PC-3 (cell line): Measurements from ENCODE around the gene KRTAP5-3. TPM values are rescaled to one million over a fixed set of nuclear protein-coding genes. Genes with fewer than 3 reads are reported as not detected.
"Not testable (repeated sequence)": the region's sequence is repeated elsewhere in the genome, so short reads cannot be mapped to it uniquely, and the experiment has no call there.

Source experiments
- ATAC-seq: fragments of 200-7000 bp; cut with Tn5 transposase; 2 replicates; pipeline ENCODE4 v1.9.1; 2020; ENCODE audit warnings: mild to moderate bottlenecking, moderate library complexity
- BruUV-seq: library from RNA; stranded (reverse); fragments of 400-500 nt; replicated peaks from 2 replicates; lab custom pipeline; 2021; lab: Mats Ljungman, UMichigan
- CTCF ChIA-PET: fragments of 300-600 bp; sonication (Branson Sonifier 250); formaldehyde crosslinking; loops from one replicate; lab custom pipeline; 2022; ENCODE audit warnings: antibody characterized with exemption; lab: Charles Lee
- POLR2A ChIA-PET: fragments of 300-600 bp; sonication (Branson Sonifier 250); formaldehyde crosslinking; loops from one replicate; lab custom pipeline; 2022; ENCODE audit warnings: antibody characterized with exemption; ENCODE audit not compliant: unreplicated experiment; lab: Charles Lee
- DNase-seq: peaks from one replicate; pipeline ENCODE4 v3.0.0-alpha.2; 2015
- H2AFZ ChIP-seq: fragments of 300-600 bp; sonication (generic); 2 replicates; pipeline ENCODE4 v1.6.0; 2016; ENCODE audit warnings: antibody characterized with exemption, low read length
- H3F3A ChIP-seq: fragments of 300-600 bp; sonication (generic); one replicate; pipeline ENCODE4 v1.6.0; 2017; ENCODE audit warnings: antibody characterized with exemption, low read length, control low read depth, mild to moderate bottlenecking; ENCODE audit not compliant: unreplicated experiment
- H3K27ac ChIP-seq: fragments of 300-600 bp; sonication (generic); 2 replicates; pipeline ENCODE4 v1.5.1; 2016; ENCODE audit warnings: mild to moderate bottlenecking, low read length
- H3K27me3 ChIP-seq: fragments of 300-600 bp; sonication (generic); 2 replicates; pipeline ENCODE4 v1.6.1; 2016; ENCODE audit warnings: low read length, mixed read lengths
- H3K36me3 ChIP-seq: fragments of 300-600 bp; sonication (generic); 2 replicates; pipeline ENCODE4 v1.6.1; 2016; ENCODE audit warnings: low read depth, mixed run types, low read length, mixed read lengths
- H3K4me1 ChIP-seq: fragments of 300-600 bp; sonication (generic); 2 replicates; pipeline ENCODE4 v1.5.1; 2016; ENCODE audit warnings: low read length; ENCODE audit not compliant: insufficient read depth
- H3K4me2 ChIP-seq: fragments of 300-600 bp; sonication (generic); 2 replicates; pipeline ENCODE4 v1.6.0; 2016; ENCODE audit warnings: low read length
- H3K4me3 ChIP-seq: fragments of 300-600 bp; sonication (generic); 2 replicates; pipeline ENCODE4 v1.5.1; 2016; ENCODE audit warnings: mild to moderate bottlenecking, low read length, mixed read lengths
- H3K79me2 ChIP-seq: fragments of 300-600 bp; sonication (generic); 2 replicates; pipeline ENCODE4 v1.6.1; 2017; ENCODE audit warnings: low read length, mixed read lengths
- H3K9ac ChIP-seq: fragments of 300-600 bp; sonication (generic); 2 replicates; pipeline ENCODE4 v1.6.0; 2016; ENCODE audit warnings: mild to moderate bottlenecking, low read length
- H3K9me2 ChIP-seq: fragments of 300-600 bp; sonication (generic); replicated peaks from 2 replicates; pipeline ENCODE4 v1.6.1; 2016; ENCODE audit warnings: mixed run types, low read length, mixed read lengths
- H3K9me3 ChIP-seq: fragments of 300-600 bp; sonication (generic); 2 replicates; pipeline ENCODE4 v1.6.1; 2016; ENCODE audit warnings: low read length, mixed read lengths
- H4K20me1 ChIP-seq: fragments of 300-600 bp; sonication (generic); 2 replicates; pipeline ENCODE4 v1.6.1; 2016; ENCODE audit warnings: low read length, mixed read lengths
- CTCF ChIP-seq: fragments of 300-600 bp; sonication (generic); conservative IDR thresholded peaks from 2 replicates; pipeline ENCODE4 v1.5.1; 2017; ENCODE audit warnings: antibody characterized with exemption, low read depth, mild to moderate bottlenecking, low read length
- EZH2 ChIP-seq: fragments of 300-600 bp; sonication (generic); IDR thresholded peaks from one replicate; pipeline ENCODE4 v1.6.1; 2017; ENCODE audit warnings: antibody characterized with exemption, mild to moderate bottlenecking, low read length; ENCODE audit not compliant: unreplicated experiment
- EZH2phosphoT487 ChIP-seq: fragments of 300-600 bp; sonication (generic); IDR thresholded peaks from 2 replicates; pipeline ENCODE4 v1.6.1; 2018; ENCODE audit warnings: mild to moderate bottlenecking, antibody characterized with exemption, low read length, borderline replicate concordance
- intact Hi-C: fragments of 100-400 bp; cut with micrococcal nuclease; formaldehyde crosslinking; loops from 2 replicates; pipeline ENCODE4 v1.9.0; 2023
- total RNA-seq: library from RNA; depleted of rRNA; stranded (reverse); fragments of >200 nt; gene quantifications from 2 replicates; pipeline ENCODE4 v1.2.3, GENCODE V29; 2014

KRTAP5-3 gene
- total RNA-seq, 1 experiment from 2014 or later = not detected

GRCh38 chr11:1586699-1587098 lies 21.6 kb downstream of the KRTAP5-3 start:
- BruUV-seq = no TSS peak
- Histone ChIP-seq H3K4me2 (no peak overlapping the region), H3K36me3 (no peaks in the 10 kb centered on the region), H3K27me3 (no peaks in the 10 kb centered on the region), H3K9ac (no peak overlapping the region), H2AFZ (no peak overlapping the region), H3K27ac (no peak overlapping the region), H3K4me1 (peaks cover 5% of the 10 kb centered on the region), H3K79me2 (no peaks in the 10 kb centered on the region), H3K4me3 (no peak overlapping the region), H4K20me1 (no peaks in the 10 kb centered on the region), H3K9me2 (no peaks in the 10 kb centered on the region), H3F3A (no peaks in the 10 kb centered on the region), H3K9me3 (no peaks in the 10 kb centered on the region)
- DNase-seq = no peak
- ATAC-seq = no peak
- intact Hi-C loops = no loop called here
- TF ChIP-seq CTCF = no peak
- TF ChIP-seq EZH2 = no peak
- no peak for TF ChIP-seq EZH2phosphoT487
- POLR2A ChIA-PET = no interaction called here
- CTCF ChIA-PET = no interaction called here

DNA sequence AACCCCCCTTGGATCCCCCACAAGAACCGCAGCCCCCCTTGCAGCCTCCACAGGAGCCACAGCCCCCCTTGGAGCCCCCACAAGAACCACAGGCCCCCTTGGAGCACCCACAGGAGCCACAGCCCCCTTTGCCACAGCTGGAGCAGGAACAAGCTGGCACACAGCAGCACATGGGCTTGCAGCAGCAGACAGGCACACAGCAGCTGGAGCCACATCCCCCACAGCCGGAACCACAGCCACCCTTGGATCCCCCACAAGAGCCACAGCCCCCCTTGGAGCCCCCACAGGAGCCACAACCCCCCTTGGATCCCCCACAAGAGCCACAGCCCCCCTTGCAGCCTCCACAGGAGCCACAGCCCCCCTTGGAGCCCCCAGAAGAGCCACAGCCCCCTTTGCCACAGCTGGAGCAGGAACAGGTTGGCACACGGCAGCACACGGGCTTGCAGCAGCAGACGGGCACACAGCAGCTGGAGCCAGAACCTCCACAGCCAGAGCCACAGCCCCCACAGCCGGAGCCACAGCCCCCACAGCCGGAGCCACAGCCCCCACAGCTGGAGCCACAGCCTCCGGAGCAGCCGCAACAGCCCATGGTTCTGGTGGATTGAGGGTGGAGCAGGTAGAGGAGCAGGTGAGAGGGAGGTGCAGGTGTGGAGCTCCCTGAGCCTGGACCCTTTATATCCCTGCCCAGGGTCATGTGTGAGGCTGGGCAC lies 23.4 kb downstream of the KRTAP5-3 start, which contains the start of gene KRTAP5-1:
Gene KRTAP5-1 (minus strand): TSS at position 623 of the 710 bp plus-strand sequence. CDS start 34 bp downstream, at position 589.
- intact Hi-C loops, H3F3A ChIP-seq, H3K36me3 ChIP-seq, ATAC-seq, H3K79me2 ChIP-seq, H4K20me1 ChIP-seq, H3K9me2 ChIP-seq, H3K27me3 ChIP-seq, H3K4me3 ChIP-seq, CTCF ChIA-PET, H2AFZ ChIP-seq, H3K9ac ChIP-seq, DNase-seq, H3K4me1 ChIP-seq, H3K4me2 ChIP-seq, H3K9me3 ChIP-seq, H3K27ac ChIP-seq, POLR2A ChIA-PET, BruUV-seq: not testable (repeated sequence)

- BruUV-seq, H3K27me3 ChIP-seq, H2AFZ ChIP-seq, intact Hi-C loops, H4K20me1 ChIP-seq, DNase-seq, H3K9ac ChIP-seq, POLR2A ChIA-PET, H3K9me3 ChIP-seq, H3K36me3 ChIP-seq, H3K27ac ChIP-seq, H3K4me3 ChIP-seq, H3K4me2 ChIP-seq, CTCF ChIA-PET, ATAC-seq, H3K79me2 ChIP-seq, H3K4me1 ChIP-seq, H3K9me2 ChIP-seq, H3F3A ChIP-seq: not testable (repeated sequence)
Measured at GRCh38 chr11:1582909-1583308, 25.4 kb downstream of the KRTAP5-3 start.

DNA sequence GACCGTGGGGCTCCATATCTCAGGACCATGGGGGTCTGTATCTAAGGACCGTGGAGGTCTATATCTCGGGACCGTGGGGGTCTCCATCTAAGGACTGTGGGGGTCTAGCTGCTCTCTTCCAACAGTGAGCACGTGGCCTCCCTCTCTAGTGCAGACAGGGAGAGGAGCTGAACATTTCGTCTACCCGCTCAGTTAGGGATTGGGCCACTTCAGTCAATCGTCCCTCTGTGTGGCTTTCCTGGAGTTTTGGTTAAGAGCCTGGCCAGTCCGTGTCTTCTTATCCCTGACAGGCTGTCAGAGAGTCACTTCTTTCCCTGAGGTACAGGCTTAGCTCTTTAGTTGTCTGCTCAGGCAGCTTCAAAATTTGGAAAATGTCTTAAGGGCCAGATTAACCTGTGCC lies 26.3 kb downstream of the KRTAP5-3 start:
- Histone ChIP-seq H3K79me2 (no peaks in the 10 kb centered on the region), H3K4me3 (no peak overlapping the region), H3K9me2 (no peaks in the 10 kb centered on the region), H3K9ac (no peak overlapping the region), H3K27me3 (no peaks in the 10 kb centered on the region), H3K4me2 (no peak overlapping the region), H3K4me1 (no peaks in the 10 kb centered on the region), H3K36me3 (no peaks in the 10 kb centered on the region), H3F3A (no peaks in the 10 kb centered on the region), H2AFZ (no peak overlapping the region), H3K9me3 (no peaks in the 10 kb centered on the region), H4K20me1 (no peaks in the 10 kb centered on the region), H3K27ac (no peak overlapping the region)
- TF ChIP-seq CTCF (no peak), EZH2 (no peak), EZH2phosphoT487 (no peak)
- ATAC-seq = no peak
- no peak for DNase-seq
- intact Hi-C loops = no loop called here
- POLR2A ChIA-PET = no interaction called here
- CTCF ChIA-PET = no interaction called here
- no TSS peak for BruUV-seq
